ENCODE results near the gene CDC42BPA.
"Not testable (repeated sequence)": the region's sequence is repeated elsewhere in the genome, so short reads cannot be mapped to it uniquely, and the experiment has no call there.

The CDC42BPA gene
- 1.7 to 6.3 reads per million in 2 experiments for total RNA-seq

GRCh38 chr1:227318016-227318852 lies at the start of gene CDC42BPA:
Gene CDC42BPA (minus strand): TSS chr1:227318492. CDS start chr1:227317182, 1,310 bp downstream.
- DNase-seq (ENCODE audit: low read depth): no peak

- no peak for DNase-seq (ENCODE audit: low read depth)
These were observed 49.7 kb upstream of the CDC42BPA start for GRCh38 chr1:227368009-227368408.

GRCh38 chr1:227365473-227366431 lies 47.5 kb upstream of the CDC42BPA start:
- no peak for DNase-seq (ENCODE audit: low read depth)

- no peak for DNase-seq (ENCODE audit: low read depth)
These were observed 46.4 kb upstream of the CDC42BPA start for GRCh38 chr1:227364657-227365056.

- no peak for DNase-seq (ENCODE audit: low read depth)
These were observed 45.5 kb upstream of the CDC42BPA start for GRCh38 chr1:227363825-227364224.

GRCh38 chr1:227362039-227362438 lies 43.7 kb upstream of the CDC42BPA start:
- DNase-seq (ENCODE audit: low read depth): no peak

- no peak for DNase-seq (ENCODE audit: low read depth)
These were observed 39.6 kb upstream of the CDC42BPA start for GRCh38 chr1:227357927-227358302.

GRCh38 chr1:227357171-227357926 lies 39.1 kb upstream of the CDC42BPA start:
- no peak for DNase-seq (ENCODE audit: low read depth)

- DNase-seq (ENCODE audit: low read depth): no peak
These were observed 38.4 kb upstream of the CDC42BPA start for GRCh38 chr1:227356620-227357146.

- DNase-seq (ENCODE audit: low read depth): no peak
These were observed 37.4 kb upstream of the CDC42BPA start for GRCh38 chr1:227355542-227356245.

- DNase-seq (ENCODE audit: low read depth): no peak
These were observed 34.9 kb upstream of the CDC42BPA start for GRCh38 chr1:227353186-227353585.

- DNase-seq (ENCODE audit: low read depth): not testable (repeated sequence)
These were observed 33.9 kb upstream of the CDC42BPA start for GRCh38 chr1:227352164-227352563.

- DNase-seq (ENCODE audit: low read depth): no peak
These were observed 33.2 kb upstream of the CDC42BPA start for GRCh38 chr1:227351443-227351842.

GRCh38 chr1:227349967-227350366 lies 31.7 kb upstream of the CDC42BPA start:
- DNase-seq (ENCODE audit: low read depth): no peak

- DNase-seq (ENCODE audit: low read depth): no peak
These were observed 25.6 kb upstream of the CDC42BPA start for GRCh38 chr1:227343727-227344551.

GRCh38 chr1:227343206-227343605 lies 24.9 kb upstream of the CDC42BPA start:
- no peak for DNase-seq (ENCODE audit: low read depth)

GRCh38 chr1:227342075-227342829 lies 24.0 kb upstream of the CDC42BPA start:
- DNase-seq (ENCODE audit: low read depth): no peak

GRCh38 chr1:227336136-227336535 lies 17.8 kb upstream of the CDC42BPA start:
- DNase-seq (ENCODE audit: low read depth): not testable (repeated sequence)
